GM12891 (cell line): ENCODE measurements around the gene PLA2G4D.

Experiments
- POLR2A ChIP-seq: IDR thresholded peaks from 2 replicates; pipeline ENCODE4 v1.6.1; 2011; ENCODE audit warnings: low read depth, low read length, control low read depth
- POLR2AphosphoS5 ChIP-seq: IDR thresholded peaks from 2 replicates; pipeline ENCODE4 v1.6.1; 2011; ENCODE audit warnings: low read depth, low read length, control low read depth
- TAF1 ChIP-seq: IDR thresholded peaks from 2 replicates; pipeline ENCODE4 v1.6.1; 2011; ENCODE audit warnings: low read depth, low read length, control low read depth

DNA sequence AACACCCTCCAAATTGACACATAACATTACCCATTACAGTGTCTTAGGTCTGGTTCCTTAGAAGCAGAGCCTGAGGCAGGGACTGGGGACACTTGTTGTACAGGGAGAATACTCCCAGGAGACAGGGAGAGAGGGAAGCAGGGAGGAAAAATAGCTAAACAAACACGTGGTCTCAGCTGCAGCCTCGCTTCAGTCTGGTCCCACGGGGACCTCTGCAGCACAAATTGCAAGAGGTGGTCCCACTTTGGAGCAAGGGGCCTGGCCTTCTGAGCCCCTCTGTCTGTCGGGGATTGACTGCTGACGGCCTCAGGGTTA is 25.0 kb upstream of the PLA2G4D start:
- TF ChIP-seq POLR2AphosphoS5 (no peak), TAF1 (no peak), POLR2A (no peak)
